ENCODE data around the gene PSKH1.

DNA sequence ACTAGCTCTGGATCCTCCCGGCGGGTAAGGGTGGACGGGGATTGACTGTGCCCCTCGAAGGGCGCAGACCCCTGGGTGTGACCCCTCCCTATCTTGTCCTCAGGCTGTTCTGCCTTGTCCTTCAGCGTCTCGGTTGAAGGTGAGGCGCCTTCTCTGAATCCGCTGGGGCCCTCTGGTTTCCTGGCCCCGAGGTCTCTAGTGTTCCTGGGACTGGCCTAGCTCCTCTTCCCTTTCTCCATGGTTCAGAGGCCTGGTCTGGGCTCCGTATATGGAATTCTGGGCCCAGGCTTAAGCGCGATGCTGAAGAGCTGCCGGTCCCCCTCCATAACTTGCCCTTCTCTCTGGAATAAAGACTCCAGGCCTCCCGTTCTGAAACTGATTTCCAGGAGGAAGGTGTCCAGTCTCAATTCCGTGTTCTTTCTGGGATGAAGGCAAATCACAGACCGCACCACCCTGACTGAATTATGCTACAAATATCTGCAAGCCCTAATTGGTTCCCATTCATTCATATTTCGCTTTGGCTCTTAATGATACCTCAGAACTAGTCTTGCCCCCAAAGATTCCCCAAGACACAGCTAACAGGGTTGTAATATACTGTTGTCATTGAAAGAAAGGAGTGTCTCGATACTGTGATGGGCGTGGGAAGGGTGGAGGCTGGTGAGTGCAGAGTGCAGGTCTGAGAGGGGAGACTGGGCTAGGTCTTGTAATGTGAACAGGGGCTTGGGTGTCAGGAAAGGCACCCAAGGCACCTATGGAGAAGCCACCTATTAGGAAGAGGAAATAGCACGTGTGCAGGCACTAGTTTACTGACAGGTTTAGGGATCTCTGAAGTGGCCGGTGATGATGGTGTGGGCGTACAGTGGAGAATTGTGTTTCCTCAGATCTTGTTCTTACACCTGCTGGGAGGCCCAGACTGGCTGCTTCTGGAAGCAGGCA lies 19.4 kb upstream of the PSKH1 start:
- TF ChIP-seq, protein P1, sequence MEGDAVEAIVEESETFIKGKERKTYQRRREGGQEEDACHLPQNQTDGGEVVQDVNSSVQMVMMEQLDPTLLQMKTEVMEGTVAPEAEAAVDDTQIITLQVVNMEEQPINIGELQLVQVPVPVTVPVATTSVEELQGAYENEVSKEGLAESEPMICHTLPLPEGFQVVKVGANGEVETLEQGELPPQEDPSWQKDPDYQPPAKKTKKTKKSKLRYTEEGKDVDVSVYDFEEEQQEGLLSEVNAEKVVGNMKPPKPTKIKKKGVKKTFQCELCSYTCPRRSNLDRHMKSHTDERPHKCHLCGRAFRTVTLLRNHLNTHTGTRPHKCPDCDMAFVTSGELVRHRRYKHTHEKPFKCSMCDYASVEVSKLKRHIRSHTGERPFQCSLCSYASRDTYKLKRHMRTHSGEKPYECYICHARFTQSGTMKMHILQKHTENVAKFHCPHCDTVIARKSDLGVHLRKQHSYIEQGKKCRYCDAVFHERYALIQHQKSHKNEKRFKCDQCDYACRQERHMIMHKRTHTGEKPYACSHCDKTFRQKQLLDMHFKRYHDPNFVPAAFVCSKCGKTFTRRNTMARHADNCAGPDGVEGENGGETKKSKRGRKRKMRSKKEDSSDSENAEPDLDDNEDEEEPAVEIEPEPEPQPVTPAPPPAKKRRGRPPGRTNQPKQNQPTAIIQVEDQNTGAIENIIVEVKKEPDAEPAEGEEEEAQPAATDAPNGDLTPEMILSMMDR (IDR thresholded peaks at IDR 0.05 in 2 of 3, conservative IDR thresholded peaks at IDR 0.05 in 1 of 3; ENCODE audit: control insufficient read depth in 2 of 3, extremely low read depth in 1 of 3, insufficient read depth in 1 of 3, low read depth in 3 of 3, low read length in 3 of 3), result no peak
- TF ChIP-seq CBFB (IDR thresholded peaks at IDR 0.05; ENCODE audit: low read depth) (no peak), TCF7 (IDR thresholded peaks at IDR 0.05; ENCODE audit: borderline replicate concordance) (no peak), MYC (IDR thresholded peaks at IDR 0.05; ENCODE audit: insufficient read depth, insufficient read length, insufficient replicate concordance, low read length, severe bottlenecking) (no peak), GABPA (IDR thresholded peaks at IDR 0.05; ENCODE audit: low read depth) (no peak)
